ENCODE measurements around the gene CLDN15. TPM values are rescaled to one million over a fixed set of nuclear protein-coding genes. Genes with fewer than 3 reads are reported as not detected.
A peak's percentile ranks its signal among the peaks of the same experiment; 100 is the strongest.

Gene CLDN15
- total RNA-seq, 1 experiment from 2014 or later = 9.7 TPM

DNA sequence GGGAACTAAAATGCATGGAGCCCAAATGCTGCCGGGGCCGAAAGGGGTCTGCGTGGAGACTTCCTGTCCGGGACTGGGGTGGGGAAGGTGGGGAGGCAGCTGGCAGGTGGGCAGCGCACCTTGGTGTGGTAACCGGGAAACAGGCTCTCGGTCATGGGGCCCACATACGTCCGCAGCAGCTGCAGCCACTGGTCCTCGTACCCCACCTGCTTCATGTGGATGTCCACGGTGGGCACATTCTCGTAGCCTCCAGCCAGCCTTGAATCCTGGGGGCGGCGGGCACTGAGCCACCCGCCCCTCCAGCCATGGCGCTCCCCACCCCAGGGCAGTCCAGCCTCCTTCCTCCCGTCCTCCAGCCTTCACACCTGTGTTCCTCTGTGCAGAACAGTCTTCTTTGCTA lies 30.1 kb downstream of the CLDN15 start:
- WGBS (ENCODE audit: extremely low coverage, insufficient read length, low lambda C conversion rate) = no CpG with 5 or more reads among the region's 17 CpGs
- Histone ChIP-seq H4K91ac (ENCODE audit: insufficient read length, low read depth, low read length) (no peak overlapping the region), H3K27me3 (ENCODE audit: insufficient read depth, low read length) (no peaks in the 10 kb centered on the region), H3K27ac (ENCODE audit: insufficient read length, low read depth, low read length) (no peak overlapping the region), H3K56ac (ENCODE audit: insufficient read length, low read depth, low read length) (no peak overlapping the region), H3K14ac (ENCODE audit: insufficient read depth, low read length) (no peak overlapping the region), H3K9me3 (ENCODE audit: control insufficient read depth, low read depth, low read length) (no peaks in the 10 kb centered on the region), H3K79me2 (ENCODE audit: insufficient read depth, low read length) (no peaks in the 10 kb centered on the region), H3T11ph (ENCODE audit: low read length) (no peak overlapping the region), H3K9ac (ENCODE audit: extremely low read depth, insufficient read length, low read length) (no peak overlapping the region), H2AK5ac (ENCODE audit: insufficient read length, low read length) (no peak overlapping the region), H3K79me1 (ENCODE audit: insufficient read depth, low read depth, low read length, poor library complexity, severe bottlenecking) (no peaks in the 10 kb centered on the region), H2BK120ac (ENCODE audit: low read depth, low read length, poor library complexity, severe bottlenecking) (no peak overlapping the region), H3K4me2 (ENCODE audit: insufficient read depth, insufficient read length, low read length) (no peak overlapping the region), H2BK15ac (ENCODE audit: low read depth, low read length) (no peak overlapping the region), H2BK20ac (ENCODE audit: low read depth, low read length, poor library complexity, severe bottlenecking) (no peak overlapping the region), H4K20me1 (ENCODE audit: control insufficient read depth, insufficient read depth, insufficient read length) (no peaks in the 10 kb centered on the region), H2AFZ (ENCODE audit: low read length) (no peak overlapping the region), H3K4ac (ENCODE audit: low read depth, low read length) (no peak overlapping the region), H4K8ac (replicated peaks; ENCODE audit: insufficient read length, low read depth, low read length) (no peak overlapping the region), H2BK12ac (ENCODE audit: insufficient read length, low read depth, low read length) (no peak overlapping the region), H2BK5ac (ENCODE audit: insufficient read length, low read length) (no peak overlapping the region), H3K4me1 (ENCODE audit: insufficient read depth, low read length) (no peaks in the 10 kb centered on the region), H4K5ac (ENCODE audit: insufficient read length, low read depth, low read length) (no peak overlapping the region), H3K23ac (ENCODE audit: insufficient read length, low read depth, low read length) (no peak overlapping the region), H3K23me2 (ENCODE audit: insufficient read length, low read depth, low read length, poor library complexity, severe bottlenecking) (no peaks in the 10 kb centered on the region), H3K18ac (ENCODE audit: insufficient read length, low read depth, low read length) (no peak overlapping the region)
- Mint-ChIP-seq H3K36me3 (ENCODE audit: insufficient read depth in 1 of 3, low read depth in 3 of 3) (peaks cover 7 to 43% (median 19%) of the 10 kb centered on the region in 3 experiments; a peak in 6 of 7 replicates), H3K27ac (peak overlapping the region in 2 of 3 experiments; percentile 39 to 52; a peak in 1 of 7 replicates), H3K4me1 (no peaks in the 10 kb centered on the region), H3K4me3 (no peak overlapping the region), H3K9me3 (no peaks in the 10 kb centered on the region), H3K27me3 (ENCODE audit: low read depth) (peaks cover 7% of the 10 kb centered on the region)
- TF ChIP-seq, protein P1, sequence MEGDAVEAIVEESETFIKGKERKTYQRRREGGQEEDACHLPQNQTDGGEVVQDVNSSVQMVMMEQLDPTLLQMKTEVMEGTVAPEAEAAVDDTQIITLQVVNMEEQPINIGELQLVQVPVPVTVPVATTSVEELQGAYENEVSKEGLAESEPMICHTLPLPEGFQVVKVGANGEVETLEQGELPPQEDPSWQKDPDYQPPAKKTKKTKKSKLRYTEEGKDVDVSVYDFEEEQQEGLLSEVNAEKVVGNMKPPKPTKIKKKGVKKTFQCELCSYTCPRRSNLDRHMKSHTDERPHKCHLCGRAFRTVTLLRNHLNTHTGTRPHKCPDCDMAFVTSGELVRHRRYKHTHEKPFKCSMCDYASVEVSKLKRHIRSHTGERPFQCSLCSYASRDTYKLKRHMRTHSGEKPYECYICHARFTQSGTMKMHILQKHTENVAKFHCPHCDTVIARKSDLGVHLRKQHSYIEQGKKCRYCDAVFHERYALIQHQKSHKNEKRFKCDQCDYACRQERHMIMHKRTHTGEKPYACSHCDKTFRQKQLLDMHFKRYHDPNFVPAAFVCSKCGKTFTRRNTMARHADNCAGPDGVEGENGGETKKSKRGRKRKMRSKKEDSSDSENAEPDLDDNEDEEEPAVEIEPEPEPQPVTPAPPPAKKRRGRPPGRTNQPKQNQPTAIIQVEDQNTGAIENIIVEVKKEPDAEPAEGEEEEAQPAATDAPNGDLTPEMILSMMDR (conservative IDR thresholded peaks at IDR 0.05) = no peak
- no peak for DNase-seq

Data from H9 (cell line).